CD8-positive, alpha-beta memory T cell (primary cell): Measurements from ENCODE around the gene N4BP2L1. TPM values are rescaled to one million over a fixed set of nuclear protein-coding genes. Genes with fewer than 3 reads are reported as not detected.

ENCODE experiments used
- CTCF ChIA-PET: fragments of 350-600 bp; sonication (Branson Sonifier 250); formaldehyde crosslinking; loops from one replicate; lab custom pipeline; 2021; ENCODE audit warnings: antibody characterized with exemption; lab: Charles Lee
- POLR2A ChIA-PET: fragments of 350-600 bp; sonication (Branson Sonifier 250); formaldehyde crosslinking; loops from one replicate; lab custom pipeline; 2021; ENCODE audit warnings: antibody characterized with exemption; lab: Charles Lee
- DNase-seq, 5 donors: peaks; one replicate each; pipeline versions ENCODE4 v3.0.0 to v3.0.0-alpha.2; 2020 to 2022; ENCODE audit warnings: mixed read lengths in 1 of 5
- H3K27ac ChIP-seq: one replicate; pipeline ENCODE4 v1.7.0; 2013; ENCODE audit warnings: low read depth, mild to moderate bottlenecking, low read length, moderate library complexity
- H3K27me3 ChIP-seq: 2 replicates; pipeline ENCODE4 v1.7.0; 2013; ENCODE audit warnings: low read length, mild to moderate bottlenecking; ENCODE audit not compliant: insufficient read depth, poor library complexity, severe bottlenecking
- H3K36me3 ChIP-seq: 2 replicates; pipeline ENCODE4 v1.7.0; 2013; ENCODE audit warnings: mild to moderate bottlenecking, low read length, moderate library complexity; ENCODE audit not compliant: insufficient read depth
- H3K4me1 ChIP-seq: 2 replicates; pipeline ENCODE4 v1.7.0; 2013; ENCODE audit warnings: mild to moderate bottlenecking, low read length, moderate library complexity; ENCODE audit not compliant: insufficient read depth
- H3K4me3 ChIP-seq: 2 replicates; pipeline ENCODE4 v1.7.0; 2013; ENCODE audit warnings: mild to moderate bottlenecking, low read length
- H3K9me3 ChIP-seq: 2 replicates; pipeline ENCODE4 v1.7.0; 2013; ENCODE audit warnings: mild to moderate bottlenecking, low read length
- H3K27ac Mint-ChIP-seq, 8 donors: one replicate each; pipeline ENCODE4 v1.8.0; 2020 to 2021; ENCODE audit warnings: mixed read lengths in 8 of 8, mild to moderate bottlenecking in 6 of 8, inconsistent platforms in 3 of 8, moderate library complexity in 3 of 8
- H3K27me3 Mint-ChIP-seq, 2 donors: one replicate each; pipeline ENCODE4 v1.8.0; 2020 to 2021; ENCODE audit warnings: mixed read lengths in 2 of 2, mild to moderate bottlenecking in 1 of 2, moderate library complexity in 1 of 2
- H3K36me3 Mint-ChIP-seq, 3 donors: one replicate each; pipeline ENCODE4 v1.8.0; 2020 to 2021; ENCODE audit warnings: mixed read lengths in 3 of 3, inconsistent platforms in 1 of 3, mild to moderate bottlenecking in 1 of 3
- H3K4me1 Mint-ChIP-seq, 3 donors: one replicate each; pipeline ENCODE4 v1.8.0; 2020 to 2021; ENCODE audit warnings: mixed read lengths in 3 of 3, inconsistent platforms in 1 of 3, mild to moderate bottlenecking in 1 of 3
- H3K4me3 Mint-ChIP-seq, 7 donors: one replicate each; pipeline ENCODE4 v1.8.0; 2020 to 2021; ENCODE audit warnings: mixed read lengths in 7 of 7, mild to moderate bottlenecking in 6 of 7, moderate library complexity in 4 of 7, inconsistent platforms in 2 of 7
- H3K9me3 Mint-ChIP-seq, 5 donors: one replicate each; pipeline ENCODE4 v1.8.0; 2020 to 2022; ENCODE audit warnings: mixed read lengths in 5 of 5, mild to moderate bottlenecking in 3 of 5, moderate library complexity in 2 of 5, inconsistent platforms in 1 of 5
- polyA plus RNA-seq: library from polyadenylated mRNA; unstranded; fragments of 300-500 nt; fragmentation: Illumina TruSeq; gene quantifications from one replicate; pipeline ENCODE4 v1.2.3, GENCODE V29; 2021
- total RNA-seq, 2 experiments: library from RNA; stranded (reverse); gene quantifications; one replicate each; pipeline ENCODE4 v1.2.3, GENCODE V29; 2021

N4BP2L1 gene
- total and polyA plus RNA-seq, 3 experiments from 2014 or later, result 15.1 to 54.3 (median 16.8) TPM

DNA sequence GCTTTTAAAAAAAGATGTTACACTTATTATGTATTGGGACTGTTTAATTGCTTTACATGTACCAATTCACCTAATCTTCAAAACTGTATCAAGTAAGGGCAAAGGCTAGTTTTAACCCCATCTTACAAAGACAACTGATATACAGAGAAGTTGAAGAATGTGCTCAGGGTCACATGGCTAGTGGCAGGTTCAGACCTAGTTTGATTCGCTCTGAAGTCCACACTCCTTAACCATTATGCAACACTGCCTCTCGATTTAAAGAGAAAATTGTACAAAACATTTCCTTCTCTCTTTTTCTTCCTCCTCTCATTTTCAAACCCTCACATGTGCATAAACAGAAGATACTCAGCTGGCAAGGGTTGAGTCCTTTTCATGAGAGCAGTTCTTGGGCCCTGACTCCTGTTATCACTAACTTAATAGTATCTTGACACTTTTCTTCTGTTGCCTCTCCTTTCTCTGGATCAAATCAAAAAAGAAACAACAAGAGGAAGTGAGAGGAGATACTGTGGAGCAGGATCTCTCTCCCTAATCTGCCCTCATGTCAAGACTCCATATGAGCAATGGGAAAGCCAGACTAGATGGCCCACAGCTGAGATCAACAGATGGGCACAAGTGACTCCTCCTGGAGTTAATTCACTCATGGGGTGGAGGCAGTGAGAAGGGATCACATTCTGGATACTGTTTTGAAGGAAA lies 19.0 kb upstream of the N4BP2L1 start:
- peak overlapping the region in 2 of 8 donors; percentile 38 to 53 for H3K27ac Mint-ChIP-seq
- no peak overlapping the region for H3K4me3 Mint-ChIP-seq
- peaks cover 1 to 3% (median 3%) of the 10 kb centered on the region in 3 donors for H3K4me1 Mint-ChIP-seq
- H3K36me3 Mint-ChIP-seq, result peaks cover 4 to 13% (median 9%) of the 10 kb centered on the region in 3 donors
- H3K9me3 Mint-ChIP-seq, result peaks cover 0 to 2% (median 0%) of the 10 kb centered on the region in 5 donors
- Histone ChIP-seq H3K27ac (no peak overlapping the region), H3K4me1 (no peaks in the 10 kb centered on the region), H3K27me3 (no peaks in the 10 kb centered on the region), H3K9me3 (no peaks in the 10 kb centered on the region), H3K36me3 (no peaks in the 10 kb centered on the region), H3K4me3 (no peak overlapping the region)
- DNase-seq, result no peak
- ChIA-PET POLR2A (no interaction called here), CTCF (no interaction called here)
- H3K27me3 Mint-ChIP-seq, result no peaks in the 10 kb centered on the region

DNA sequence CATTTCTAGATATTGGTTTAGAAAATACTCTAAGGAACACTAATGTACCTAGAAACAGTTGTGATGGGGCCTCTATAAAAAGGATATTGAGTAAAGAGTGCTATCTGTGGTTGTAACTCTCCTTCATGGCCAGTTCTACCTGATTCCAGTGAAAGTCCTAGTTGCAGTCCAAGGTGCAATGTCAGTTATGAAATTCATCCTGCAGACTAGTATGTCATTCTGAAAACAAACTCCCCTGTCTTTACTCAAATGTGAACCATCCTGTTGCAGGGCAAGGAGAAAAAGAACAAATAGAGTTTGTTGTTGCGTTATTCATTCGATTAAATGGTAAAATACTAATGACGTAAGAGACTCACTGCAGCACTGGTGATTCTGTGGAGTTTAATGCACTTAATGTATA lies 18.3 kb upstream of the N4BP2L1 start:
- H3K4me1 Mint-ChIP-seq, result peaks cover 1 to 3% (median 3%) of the 10 kb centered on the region in 3 donors
- no peaks in the 10 kb centered on the region for H3K27me3 Mint-ChIP-seq
- no peak for DNase-seq
- Histone ChIP-seq H3K36me3 (no peaks in the 10 kb centered on the region), H3K4me1 (no peaks in the 10 kb centered on the region), H3K27ac (no peak overlapping the region), H3K9me3 (no peaks in the 10 kb centered on the region), H3K27me3 (no peaks in the 10 kb centered on the region), H3K4me3 (no peak overlapping the region)
- POLR2A ChIA-PET, result interaction anchor here (0.6 kb wide), 1 partner anchor 331 kb away, joined by 8 read pairs; no protein-coding TSS in a partner anchor
- peaks cover 3 to 12% (median 9%) of the 10 kb centered on the region in 3 donors for H3K36me3 Mint-ChIP-seq
- no peak overlapping the region for H3K27ac Mint-ChIP-seq
- peaks cover 0 to 2% (median 0%) of the 10 kb centered on the region in 5 donors for H3K9me3 Mint-ChIP-seq
- CTCF ChIA-PET, result interaction anchor here (1.3 kb wide), 1 partner anchor 65 kb away, joined by 6 read pairs; no protein-coding TSS in a partner anchor
- H3K4me3 Mint-ChIP-seq, result no peak overlapping the region

DNA sequence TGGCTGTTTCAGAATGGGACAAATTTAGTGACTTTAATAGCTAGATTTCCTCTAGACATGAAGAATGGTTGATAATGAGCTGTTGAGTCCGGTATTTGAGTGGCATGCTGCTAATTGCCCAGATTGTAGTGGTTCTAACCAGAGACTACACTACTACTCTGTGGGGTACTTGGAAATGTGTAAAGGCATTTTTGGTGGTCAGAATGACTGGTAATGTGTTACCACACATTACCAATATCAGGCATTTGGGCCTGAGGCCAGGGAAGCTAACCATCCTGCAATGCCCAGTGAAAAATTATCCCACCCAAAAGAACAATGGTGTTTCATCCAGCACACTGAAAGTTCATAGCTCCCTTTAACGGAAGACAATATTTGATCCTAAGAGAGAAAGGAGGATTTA lies 17.5 kb upstream of the N4BP2L1 start:
- no peaks in the 10 kb centered on the region for H3K9me3 Mint-ChIP-seq
- Histone ChIP-seq H3K36me3 (no peaks in the 10 kb centered on the region), H3K27ac (no peak overlapping the region), H3K9me3 (no peaks in the 10 kb centered on the region), H3K27me3 (no peaks in the 10 kb centered on the region), H3K4me1 (no peaks in the 10 kb centered on the region), H3K4me3 (no peak overlapping the region)
- ChIA-PET POLR2A (interaction anchor here (0.6 kb wide), 1 partner anchor 332 kb away, joined by 8 read pairs; no protein-coding TSS in a partner anchor), CTCF (interaction anchor here (1.3 kb wide), 1 partner anchor 64 kb away, joined by 6 read pairs; no protein-coding TSS in a partner anchor)
- no peaks in the 10 kb centered on the region for H3K27me3 Mint-ChIP-seq
- DNase-seq, result no peak
- H3K36me3 Mint-ChIP-seq, result peaks cover 0 to 11% (median 8%) of the 10 kb centered on the region in 3 donors
- no peak overlapping the region for H3K27ac Mint-ChIP-seq
- H3K4me1 Mint-ChIP-seq, result peaks cover 1 to 3% (median 3%) of the 10 kb centered on the region in 3 donors
- no peak overlapping the region for H3K4me3 Mint-ChIP-seq

DNA sequence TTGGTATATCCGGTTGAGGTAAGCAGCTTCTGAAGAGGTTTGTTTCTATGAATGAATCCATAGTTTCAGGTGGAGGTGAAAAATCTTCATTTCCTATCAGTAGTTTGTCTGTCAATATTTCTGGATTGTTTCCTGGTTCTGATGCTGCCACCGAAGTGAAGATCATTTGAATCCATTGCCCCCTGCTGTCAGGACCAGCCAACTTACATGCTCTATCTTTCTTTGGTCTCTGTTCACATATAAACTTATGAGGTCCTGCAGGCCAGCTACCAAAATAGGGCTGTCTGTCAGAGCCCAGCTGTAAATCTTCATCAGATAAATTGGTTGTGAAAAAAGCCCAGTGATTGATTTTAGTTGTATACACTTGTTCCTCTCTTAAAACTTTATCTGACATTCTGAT lies 15.2 kb upstream of the N4BP2L1 start:
- Histone ChIP-seq H3K9me3 (no peaks in the 10 kb centered on the region), H3K27me3 (no peaks in the 10 kb centered on the region), H3K4me1 (no peaks in the 10 kb centered on the region), H3K4me3 (no peak overlapping the region), H3K27ac (no peak overlapping the region), H3K36me3 (no peaks in the 10 kb centered on the region)
- no peaks in the 10 kb centered on the region for H3K27me3 Mint-ChIP-seq
- peak overlapping the region in 2 of 8 donors; percentile 3 to 49 for H3K27ac Mint-ChIP-seq
- H3K4me3 Mint-ChIP-seq, result no peak overlapping the region
- ChIA-PET POLR2A (no interaction called here), CTCF (interaction anchor here (0.6 to 1.6 kb wide), 9 partner anchors 9 to 533 kb away, joined by 3 to 7 read pairs (median 3); partner anchors contain the start of gene N4BP2L1)
- peak in 3 of 5 donors; percentile 20 to 55 (median 47) for DNase-seq
- peaks cover 0 to 3% (median 3%) of the 10 kb centered on the region in 3 donors for H3K4me1 Mint-ChIP-seq
- H3K9me3 Mint-ChIP-seq, result no peaks in the 10 kb centered on the region
- H3K36me3 Mint-ChIP-seq, result peaks cover 0 to 18% (median 10%) of the 10 kb centered on the region in 3 donors

DNA sequence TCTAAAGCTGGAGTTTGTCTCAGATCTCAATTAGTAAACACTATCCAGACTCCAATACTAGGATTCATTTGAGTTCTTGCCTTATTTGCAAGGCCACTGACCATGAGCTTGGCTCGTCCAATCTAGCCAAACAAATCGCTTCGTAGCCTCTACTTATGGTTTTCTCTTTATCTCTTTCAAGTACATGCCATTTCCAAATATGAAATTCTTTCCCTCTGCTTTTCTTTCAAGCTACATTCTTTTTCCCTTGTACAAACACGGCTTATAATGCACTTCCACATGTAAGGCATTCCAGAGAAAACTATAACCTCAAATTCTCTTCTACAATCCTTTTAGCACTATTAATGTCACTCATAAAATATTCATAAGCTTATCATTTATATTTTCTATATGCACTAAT lies 10.9 kb upstream of the N4BP2L1 start:
- Histone ChIP-seq H3K27ac (no peak overlapping the region), H3K4me1 (no peaks in the 10 kb centered on the region), H3K27me3 (no peaks in the 10 kb centered on the region), H3K9me3 (no peaks in the 10 kb centered on the region), H3K4me3 (no peak overlapping the region), H3K36me3 (no peaks in the 10 kb centered on the region)
- POLR2A ChIA-PET, result no interaction called here
- DNase-seq, result no peak
- H3K36me3 Mint-ChIP-seq, result peaks cover 9 to 26% (median 14%) of the 10 kb centered on the region in 3 donors
- H3K9me3 Mint-ChIP-seq, result no peaks in the 10 kb centered on the region
- CTCF ChIA-PET, result interaction anchor here (1.9 kb wide), 1 partner anchor 10 kb away, joined by 4 read pairs; no protein-coding TSS in a partner anchor
- H3K4me3 Mint-ChIP-seq, result no peak overlapping the region
- H3K4me1 Mint-ChIP-seq, result peaks cover 0 to 3% (median 3%) of the 10 kb centered on the region in 3 donors
- H3K27ac Mint-ChIP-seq, result no peak overlapping the region
- H3K27me3 Mint-ChIP-seq, result no peaks in the 10 kb centered on the region

DNA sequence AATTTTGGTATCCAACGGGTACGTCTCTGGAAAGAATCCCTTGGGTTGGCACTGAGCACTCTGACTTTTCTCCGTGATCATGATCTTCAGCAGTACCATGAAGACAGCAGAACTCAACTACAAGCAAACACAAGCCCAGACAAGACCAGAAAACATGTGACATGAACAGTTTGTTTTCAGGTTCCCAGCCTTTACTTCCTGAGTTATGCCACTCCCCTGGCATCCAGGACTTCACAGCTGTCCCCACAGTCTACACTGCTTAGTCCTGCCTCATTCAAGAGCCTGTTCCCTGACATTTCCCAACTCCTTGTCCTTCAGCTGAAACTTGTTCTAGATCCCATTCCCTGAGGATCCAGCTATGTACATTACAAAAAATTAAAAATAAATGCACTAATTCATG lies 4.9 kb upstream of the N4BP2L1 start:
- Histone ChIP-seq H3K4me3 (no peak overlapping the region), H3K4me1 (peaks cover 12% of the 10 kb centered on the region), H3K27ac (no peak overlapping the region), H3K9me3 (no peaks in the 10 kb centered on the region), H3K36me3 (no peaks in the 10 kb centered on the region), H3K27me3 (no peaks in the 10 kb centered on the region)
- ChIA-PET CTCF (interaction anchor here (1.0 kb wide), 1 partner anchor 207 kb away, joined by 3 read pairs; no protein-coding TSS in a partner anchor), POLR2A (no interaction called here)
- Mint-ChIP-seq H3K36me3 (peaks cover 6 to 27% (median 14%) of the 10 kb centered on the region in 3 donors), H3K27ac (no peak overlapping the region), H3K9me3 (no peaks in the 10 kb centered on the region), H3K4me3 (peak overlapping the region in 1 of 7 donors; percentile 58), H3K27me3 (no peaks in the 10 kb centered on the region), H3K4me1 (peaks cover 12 to 21% (median 13%) of the 10 kb centered on the region in 3 donors)
- no peak for DNase-seq

DNA sequence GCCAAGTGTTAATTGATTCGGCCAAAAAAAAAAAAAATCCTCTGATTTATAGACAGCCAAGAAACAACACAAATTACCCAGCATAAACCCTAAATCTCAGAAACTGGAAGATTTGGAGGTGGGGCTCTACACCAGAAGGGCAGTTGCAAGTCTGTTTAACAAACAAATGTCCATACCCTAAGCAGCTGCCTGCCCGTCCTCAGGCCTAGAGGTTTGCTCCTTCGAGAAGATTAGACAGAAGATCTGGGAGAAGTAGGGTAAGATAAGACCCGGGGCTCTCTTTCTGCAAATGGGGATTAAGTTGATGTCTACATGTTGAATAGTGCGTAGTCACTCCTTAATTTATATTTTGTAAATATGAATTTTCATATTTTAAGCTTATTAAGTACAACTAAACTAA lies 3.4 kb upstream of the N4BP2L1 start:
- POLR2A ChIA-PET, result no interaction called here
- Histone ChIP-seq H3K4me1 (peaks cover 12% of the 10 kb centered on the region), H3K9me3 (no peaks in the 10 kb centered on the region), H3K4me3 (no peak overlapping the region), H3K27me3 (no peaks in the 10 kb centered on the region), H3K36me3 (no peaks in the 10 kb centered on the region), H3K27ac (no peak overlapping the region)
- Mint-ChIP-seq H3K4me3 (no peak overlapping the region), H3K27me3 (no peaks in the 10 kb centered on the region), H3K4me1 (peaks cover 16 to 23% (median 17%) of the 10 kb centered on the region in 3 donors), H3K27ac (no peak overlapping the region), H3K36me3 (peaks cover 6 to 29% (median 14%) of the 10 kb centered on the region in 3 donors), H3K9me3 (no peaks in the 10 kb centered on the region)
- DNase-seq, result no peak
- CTCF ChIA-PET, result interaction anchor here (1.3 kb wide), 1 partner anchor 17 kb away, joined by 4 read pairs; no protein-coding TSS in a partner anchor
